ENCODE measurements around the gene HSPB6. TPM values are rescaled to one million over a fixed set of nuclear protein-coding genes. Genes with fewer than 3 reads are reported as not detected.

Gene HSPB6
- polyA plus RNA-seq, 2 of the 4 experiments (the other 2 are of a cell fraction): 0.16 to 0.26 TPM

DNA sequence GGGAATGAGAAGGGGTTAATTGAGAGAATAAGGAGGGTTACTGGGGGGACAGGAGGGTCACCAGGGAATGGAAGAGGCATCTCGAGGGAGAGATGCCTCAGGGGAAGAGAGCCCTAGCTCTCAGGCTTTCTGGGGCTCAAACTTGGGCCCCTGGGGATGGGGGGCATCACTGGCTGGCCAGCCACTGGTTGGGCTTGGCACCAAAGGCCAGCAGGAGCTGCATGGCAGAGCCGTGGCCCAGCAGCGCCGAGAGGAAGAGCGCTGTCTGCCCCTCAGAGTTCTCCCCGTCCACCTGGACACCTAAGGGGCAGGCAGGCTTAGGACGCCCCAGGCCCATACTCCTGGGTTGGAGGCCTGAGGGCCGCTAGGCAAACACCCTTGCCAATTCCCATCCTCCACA, 36.1 kb upstream of the HSPB6 start (continued):
- TF ChIP-seq KDM1A (IDR thresholded peaks at IDR 0.05; ENCODE audit: low read depth): no peak
- no peak for TF ChIP-seq CHD4 (IDR thresholded peaks at IDR 0.05; ENCODE audit: borderline replicate concordance)

DNA sequence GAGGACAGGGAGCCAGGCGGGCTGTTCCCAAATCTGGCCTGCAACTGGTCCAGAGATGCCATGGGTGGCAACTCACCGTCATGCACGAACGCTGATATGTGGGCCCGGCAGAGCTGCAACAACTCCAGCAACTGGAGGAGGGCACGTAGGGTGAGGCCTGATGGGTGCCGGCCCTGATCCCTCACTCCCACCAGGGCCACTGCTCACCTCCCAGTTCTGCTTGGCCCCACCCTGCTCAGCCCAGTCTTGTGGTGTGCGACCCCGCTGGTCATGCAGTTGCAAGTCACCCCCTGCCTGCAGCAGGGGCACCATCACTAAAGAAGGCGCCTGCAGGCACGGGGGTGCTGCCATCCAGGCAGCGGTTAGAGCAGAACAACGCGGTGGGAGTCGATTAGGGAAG, 35.5 kb upstream of the HSPB6 start:
- peaks cover 8% of the 10 kb centered on the region for H3K4me1 ChIP-seq
- H3K4me2 ChIP-seq: no peak overlapping the region
- no peak overlapping the region for H3K27ac ChIP-seq
- H3K4me3 ChIP-seq: no peak overlapping the region
- ChIA-PET POLR2A (no interaction called here), CTCF (interaction anchor here (0.9 to 2.1 kb wide), 3 partner anchors 8 to 43 kb away, joined by 3 to 9 read pairs (median 5); no protein-coding TSS in a partner anchor)
- WGBS (ENCODE audit: missing lambda C conversion rate): 91% methylated on average over 15 of the region's 15 CpGs
- FAIRE-seq (no peak), ATAC-seq (no peak), DNase-seq (ENCODE audit: low read depth in 1 of 2, low spot score in 1 of 2) (no peak)
- no peaks in the 10 kb centered on the region for H3K9me3 ChIP-seq
- no peak for TF ChIP-seq RARB (CRISPR knock-in tag; IDR thresholded peaks at IDR 0.05)
- no peak for TF ChIP-seq BCL3 (IDR thresholded peaks at IDR 0.05)
- TF ChIP-seq HDAC2 (IDR thresholded peaks at IDR 0.05): no peak
- no peak for TF ChIP-seq MAZ (IDR thresholded peaks at IDR 0.05; ENCODE audit: borderline replicate concordance, low read depth, low read length)
- no peak for TF ChIP-seq CHD2 (IDR thresholded peaks at IDR 0.05; ENCODE audit: low read length, partially characterized antibody)
- TF ChIP-seq ZSCAN20 (CRISPR knock-in tag; IDR thresholded peaks at IDR 0.05): no peak
- TF ChIP-seq ELK1 (IDR thresholded peaks at IDR 0.05; ENCODE audit: low read depth, low read length): no peak
- TF ChIP-seq RAD21 (conservative IDR thresholded peaks at IDR 0.05 in 1 of 2, IDR thresholded peaks at IDR 0.05 in 1 of 2): no peak
- no peak for TF ChIP-seq EHMT2 (IDR thresholded peaks at IDR 0.05; ENCODE audit: low read depth)
- no peak for TF ChIP-seq ZNF302 (CRISPR knock-in tag; IDR thresholded peaks at IDR 0.05)
- TF ChIP-seq, protein P1, sequence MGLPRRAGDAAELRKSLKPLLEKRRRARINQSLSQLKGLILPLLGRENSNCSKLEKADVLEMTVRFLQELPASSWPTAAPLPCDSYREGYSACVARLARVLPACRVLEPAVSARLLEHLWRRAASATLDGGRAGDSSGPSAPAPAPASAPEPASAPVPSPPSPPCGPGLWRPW (IDR thresholded peaks at IDR 0.05): no peak
- no peak for TF ChIP-seq HMGXB4 (CRISPR knock-in tag; IDR thresholded peaks at IDR 0.05; ENCODE audit: borderline replicate concordance)
- no peak for TF ChIP-seq CTCF (IDR thresholded peaks at IDR 0.05)
- no peak for TF ChIP-seq ESRRA (IDR thresholded peaks at IDR 0.05; ENCODE audit: borderline replicate concordance, low read length)
- no peak for TF ChIP-seq HOXA7 (CRISPR knock-in tag; IDR thresholded peaks at IDR 0.05)
- TF ChIP-seq FOXS1 (CRISPR knock-in tag; IDR thresholded peaks at IDR 0.05): no peak
- no peak for TF ChIP-seq JUNB (IDR thresholded peaks at IDR 0.05)
- no peak for TF ChIP-seq FOSL2 (IDR thresholded peaks at IDR 0.05)
- TF ChIP-seq FOSL2 (CRISPR knock-in tag; IDR thresholded peaks at IDR 0.05): no peak
- TF ChIP-seq RCOR1 (IDR thresholded peaks at IDR 0.05; ENCODE audit: low read depth, low read length): no peak

Measured in A549 (cell line).